ES-I3 (cell line): ENCODE data around the gene ENPP6.

Experiments used
- H3K36me3 ChIP-seq: 2 replicates; pipeline ENCODE4 v1.6.1; 2013; ENCODE audit warnings: mild to moderate bottlenecking, low read length, control low read depth, moderate library complexity; ENCODE audit not compliant: insufficient read depth
- H3K4me1 ChIP-seq: 2 replicates; pipeline ENCODE4 v1.6.1; 2013; ENCODE audit warnings: mild to moderate bottlenecking, control low read depth, low read length; ENCODE audit not compliant: insufficient read depth
- H3K9ac ChIP-seq: 2 replicates; pipeline ENCODE4 v1.6.1; 2013; ENCODE audit warnings: low read depth, mild to moderate bottlenecking, low read length, moderate library complexity
- H3K9me3 ChIP-seq: 2 replicates; pipeline ENCODE4 v1.6.1; 2013; ENCODE audit warnings: mild to moderate bottlenecking, low read length, moderate library complexity; ENCODE audit not compliant: control insufficient read depth, insufficient read depth

ENPP6 gene

GRCh38 chr4:184039963-184040383 lies 177.7 kb downstream of the ENPP6 start:
- H3K4me1 ChIP-seq = 0 out of 2 replicates have a peak, but pooled peaks cover 6% of the 10 kb centered on the region
- no peaks in the 10 kb centered on the region for H3K36me3 ChIP-seq
- H3K9ac ChIP-seq = no peak overlapping the region; the same call in 1 of the 2 replicates
- H3K9me3 ChIP-seq = no peaks in the 10 kb centered on the region; the same call in 1 of the 2 replicates
